Testis (tissue), 2 donors: ENCODE measurements around the gene TNFRSF1A.

Source experiments
- POLR2A ChIP-seq: fragments of 450-650 bp; IDR thresholded peaks from one replicate; pipeline ENCODE4 v1.6.1; 2017; ENCODE audit warnings: antibody characterized with exemption, mild to moderate bottlenecking, moderate library complexity
- TF ChIP-seq, protein P1 (sequence below), 3 experiments: fragments of 450-650 bp in 2 of 3; fragments of 200-600 bp in 1 of 3; sonication (generic) in 1 of 3; IDR thresholded peaks; one replicate each; pipeline ENCODE4 v1.5.1; 2016 to 2019; ENCODE audit warnings: antibody characterized with exemption in 3 of 3, mild to moderate bottlenecking in 2 of 3, moderate library complexity in 1 of 3

DNA sequence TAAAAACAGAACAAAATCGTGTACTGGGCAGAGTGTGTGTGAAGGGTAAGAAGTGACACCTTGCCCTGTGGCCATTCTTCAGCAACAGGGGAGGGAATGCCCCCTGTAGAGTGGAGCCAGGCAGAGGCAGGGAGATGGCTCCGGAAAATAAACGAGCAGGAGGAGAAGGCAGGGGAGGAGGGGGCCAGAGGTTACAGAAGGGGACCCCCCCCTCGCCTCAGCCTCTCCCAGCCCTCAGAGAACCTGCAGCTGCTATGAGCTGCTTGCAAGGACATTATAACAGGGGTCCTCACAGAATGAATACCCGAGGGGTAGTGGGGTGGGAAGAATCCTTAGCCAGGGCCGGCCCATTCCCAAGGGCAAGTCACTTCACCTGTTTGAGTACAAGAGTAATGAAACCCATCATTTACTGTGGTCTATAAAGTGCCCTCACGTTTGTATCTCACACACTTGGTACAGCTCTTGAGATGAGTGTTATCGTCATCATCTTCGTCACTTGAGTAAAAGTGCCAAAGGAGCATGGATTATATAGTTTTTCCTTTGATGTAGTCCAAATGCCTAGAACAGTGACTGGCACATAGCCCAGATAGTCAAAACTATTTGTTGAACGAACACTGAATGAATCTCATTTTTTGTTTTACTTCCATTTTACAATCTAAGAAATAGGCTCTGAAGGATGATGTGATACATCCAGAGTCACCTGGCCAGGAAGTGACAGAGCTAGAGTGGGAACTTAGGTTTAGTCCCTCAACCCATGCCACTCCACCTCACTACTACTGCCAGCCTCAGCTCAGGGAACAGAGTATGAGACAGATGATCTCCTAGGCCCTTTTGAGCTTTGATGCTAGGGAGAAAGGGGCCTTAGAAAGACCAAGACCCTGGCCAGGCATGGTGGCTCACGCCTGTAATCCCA lies 19.0 kb upstream of the TNFRSF1A start:
- TF ChIP-seq, protein P1, sequence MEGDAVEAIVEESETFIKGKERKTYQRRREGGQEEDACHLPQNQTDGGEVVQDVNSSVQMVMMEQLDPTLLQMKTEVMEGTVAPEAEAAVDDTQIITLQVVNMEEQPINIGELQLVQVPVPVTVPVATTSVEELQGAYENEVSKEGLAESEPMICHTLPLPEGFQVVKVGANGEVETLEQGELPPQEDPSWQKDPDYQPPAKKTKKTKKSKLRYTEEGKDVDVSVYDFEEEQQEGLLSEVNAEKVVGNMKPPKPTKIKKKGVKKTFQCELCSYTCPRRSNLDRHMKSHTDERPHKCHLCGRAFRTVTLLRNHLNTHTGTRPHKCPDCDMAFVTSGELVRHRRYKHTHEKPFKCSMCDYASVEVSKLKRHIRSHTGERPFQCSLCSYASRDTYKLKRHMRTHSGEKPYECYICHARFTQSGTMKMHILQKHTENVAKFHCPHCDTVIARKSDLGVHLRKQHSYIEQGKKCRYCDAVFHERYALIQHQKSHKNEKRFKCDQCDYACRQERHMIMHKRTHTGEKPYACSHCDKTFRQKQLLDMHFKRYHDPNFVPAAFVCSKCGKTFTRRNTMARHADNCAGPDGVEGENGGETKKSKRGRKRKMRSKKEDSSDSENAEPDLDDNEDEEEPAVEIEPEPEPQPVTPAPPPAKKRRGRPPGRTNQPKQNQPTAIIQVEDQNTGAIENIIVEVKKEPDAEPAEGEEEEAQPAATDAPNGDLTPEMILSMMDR (IDR thresholded peaks at IDR 0.05): no peak
- TF ChIP-seq POLR2A: no peak
